GM19035 (cell line): ENCODE data around the gene RBM28.

Experiments
- ATAC-seq: cut with Tn5 transposase; IDR thresholded peaks from one replicate; pipeline ENCODE4 v1.9.1; 2021; ENCODE audit not compliant: unreplicated experiment

The RBM28 gene

DNA sequence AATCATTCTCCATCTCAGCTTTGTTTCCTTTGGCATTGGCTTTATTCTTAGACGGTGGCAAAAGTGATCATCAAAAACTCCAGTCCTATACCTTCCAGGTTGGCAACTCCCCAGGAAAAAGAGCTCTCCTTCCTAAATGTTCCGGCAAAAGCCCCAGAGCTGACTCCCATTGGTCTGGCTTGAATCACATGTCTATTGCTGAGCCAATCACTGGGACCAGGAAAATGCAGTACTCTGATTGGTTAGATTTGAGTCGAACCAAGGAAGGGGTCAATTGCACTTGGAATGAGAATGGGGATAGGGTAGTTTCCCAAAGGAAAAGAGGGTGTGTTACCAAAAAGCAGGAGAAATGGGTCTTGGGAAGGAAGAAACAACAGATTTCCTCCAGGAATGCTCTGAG is 80.3 kb downstream of the RBM28 start:
- ATAC-seq, result no peak

GRCh38 chr7:128262273-128263028 is 81.3 kb downstream of the RBM28 start:
- no peak for ATAC-seq

- ATAC-seq, result no peak
These were observed 83.5 kb downstream of the RBM28 start for GRCh38 chr7:128260069-128260795.

GRCh38 chr7:128259131-128260061 is 84.3 kb downstream of the RBM28 start:
- no peak for ATAC-seq

DNA sequence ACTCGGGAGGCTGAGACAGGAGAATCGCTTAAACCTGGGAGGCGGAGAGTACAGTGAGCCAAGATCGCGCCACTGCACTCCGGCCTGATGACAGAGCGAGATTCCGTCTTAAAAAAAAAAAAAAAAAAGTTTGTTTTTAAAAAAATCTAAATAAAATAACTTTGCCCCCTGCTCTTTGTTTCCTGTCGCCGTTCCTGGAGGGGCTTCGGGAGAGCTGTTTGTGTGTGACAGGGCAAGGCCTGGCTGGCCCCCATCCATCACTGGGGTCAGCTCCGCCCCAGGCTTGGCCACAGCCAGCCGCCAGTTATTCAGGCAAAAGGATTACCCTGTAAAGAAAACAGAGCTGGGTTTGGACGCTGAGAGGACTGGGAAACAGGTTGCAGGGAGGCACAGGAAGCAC is 86.2 kb downstream of the RBM28 start:
- ATAC-seq, result no peak

DNA sequence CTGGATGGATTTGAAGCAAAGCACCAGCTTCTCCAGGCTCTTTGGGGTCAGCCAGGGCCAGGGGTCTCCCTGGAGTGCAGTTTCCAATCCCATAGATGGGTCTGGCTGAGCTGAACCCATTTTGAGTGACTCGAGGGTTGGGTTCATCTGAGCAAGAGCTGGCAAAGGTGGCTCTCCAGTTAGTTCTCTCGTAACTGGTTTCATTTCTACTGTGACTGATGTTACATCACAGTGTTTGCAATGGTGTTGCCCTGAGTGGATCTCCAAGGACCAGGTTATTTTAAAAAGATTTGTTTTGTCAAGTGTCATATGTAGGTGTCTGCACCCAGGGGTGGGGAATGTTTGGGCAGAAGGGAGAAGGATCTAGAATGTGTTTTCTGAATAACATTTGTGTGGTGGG is 88.4 kb downstream of the RBM28 start:
- ATAC-seq, result no peak

DNA sequence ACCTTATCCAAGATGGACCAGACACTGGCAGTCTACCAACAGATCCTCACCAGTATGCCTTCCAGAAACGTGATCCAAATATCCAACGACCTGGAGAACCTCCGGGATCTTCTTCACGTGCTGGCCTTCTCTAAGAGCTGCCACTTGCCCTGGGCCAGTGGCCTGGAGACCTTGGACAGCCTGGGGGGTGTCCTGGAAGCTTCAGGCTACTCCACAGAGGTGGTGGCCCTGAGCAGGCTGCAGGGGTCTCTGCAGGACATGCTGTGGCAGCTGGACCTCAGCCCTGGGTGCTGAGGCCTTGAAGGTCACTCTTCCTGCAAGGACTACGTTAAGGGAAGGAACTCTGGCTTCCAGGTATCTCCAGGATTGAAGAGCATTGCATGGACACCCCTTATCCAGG is 89.2 kb downstream of the RBM28 start:
- no peak for ATAC-seq

DNA sequence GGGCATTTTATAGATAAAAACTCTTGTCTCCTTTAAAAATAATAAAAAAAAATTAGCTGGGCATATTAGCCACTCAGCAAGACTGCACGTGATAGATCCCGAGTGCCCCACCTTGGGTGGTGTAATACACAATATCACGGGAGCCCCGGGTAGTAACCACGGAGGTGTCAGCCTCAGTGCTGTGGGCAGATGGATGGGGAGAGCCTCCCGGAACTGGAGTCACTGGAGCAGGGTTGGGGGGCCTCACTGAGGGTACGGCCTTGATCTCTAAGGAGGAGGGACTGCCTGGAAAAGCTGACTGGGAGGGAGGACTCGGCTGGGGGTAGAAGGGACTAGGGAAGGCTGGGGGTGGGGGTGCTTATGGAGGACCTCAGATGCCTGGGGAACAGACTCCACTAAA is 90.0 kb downstream of the RBM28 start:
- no peak for ATAC-seq

DNA sequence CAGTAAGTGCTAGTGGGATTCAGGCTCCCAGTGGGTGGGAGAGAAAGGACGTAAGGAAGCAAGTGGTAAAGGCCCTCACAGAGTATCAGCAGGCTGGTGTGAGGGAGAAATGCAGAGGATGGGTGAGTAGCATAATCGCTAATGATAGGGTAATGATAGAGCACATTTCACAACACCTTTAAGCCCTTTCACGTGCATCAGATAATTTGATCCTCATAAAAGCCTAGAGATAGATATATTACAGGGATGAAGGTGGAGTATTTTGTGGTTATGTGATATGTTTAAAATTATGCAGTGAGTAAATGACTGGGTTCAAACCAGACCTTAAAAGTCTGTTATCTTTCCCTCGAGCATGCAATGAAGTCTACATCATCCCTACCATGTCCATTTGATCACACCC is 92.4 kb downstream of the RBM28 start:
- no peak for ATAC-seq
